GM18867 (cell line): ENCODE measurements around the gene APOLD1.
"Not testable (repeated sequence)": the region's sequence is repeated elsewhere in the genome, so short reads cannot be mapped to it uniquely, and the experiment has no call there.

Experiments
- ATAC-seq: cut with Tn5 transposase; IDR thresholded peaks from one replicate; pipeline ENCODE4 v1.9.1; 2021; ENCODE audit warnings: mild to moderate bottlenecking, moderate library complexity; ENCODE audit not compliant: unreplicated experiment

Gene APOLD1

GRCh38 chr12:12839003-12839395, 53.5 kb downstream of the APOLD1 start:
- ATAC-seq: no peak

GRCh38 chr12:12839439-12839838, 54.0 kb downstream of the APOLD1 start:
- not testable (repeated sequence) for ATAC-seq

GRCh38 chr12:12839873-12840579, 54.6 kb downstream of the APOLD1 start:
- no peak for ATAC-seq

GRCh38 chr12:12840580-12840899, 55.1 kb downstream of the APOLD1 start:
- ATAC-seq: no peak
